Measurements from ENCODE around the gene PITPNC1. TPM values are rescaled to one million over a fixed set of nuclear protein-coding genes. Genes with fewer than 3 reads are reported as not detected.
A peak's percentile ranks its signal among the peaks of the same experiment; 100 is the strongest.

Gene PITPNC1
- total and polyA plus RNA-seq, 2 of the 13 experiments (the other 11 are each of a cell fraction or from before 2014, with no cell fraction given), result 4.1 to 5.7 TPM

GRCh38 chr17:67528751-67529436, 151.8 kb downstream of the PITPNC1 start (continued):
- TF ChIP-seq SALL2 (CRISPR knock-in tag; IDR thresholded peaks at IDR 0.05), result no peak
- TF ChIP-seq ZNF333 (CRISPR knock-in tag; IDR thresholded peaks at IDR 0.05; ENCODE audit: borderline replicate concordance), result no peak
- no peak for TF ChIP-seq ATRX (CRISPR knock-in tag; IDR thresholded peaks at IDR 0.05; ENCODE audit: borderline replicate concordance)
- no peak; the same call in 1 of the 2 replicates for TF ChIP-seq SKIL (CRISPR knock-in tag; IDR thresholded peaks at IDR 0.05; ENCODE audit: borderline replicate concordance)
- TF ChIP-seq, protein P1, sequence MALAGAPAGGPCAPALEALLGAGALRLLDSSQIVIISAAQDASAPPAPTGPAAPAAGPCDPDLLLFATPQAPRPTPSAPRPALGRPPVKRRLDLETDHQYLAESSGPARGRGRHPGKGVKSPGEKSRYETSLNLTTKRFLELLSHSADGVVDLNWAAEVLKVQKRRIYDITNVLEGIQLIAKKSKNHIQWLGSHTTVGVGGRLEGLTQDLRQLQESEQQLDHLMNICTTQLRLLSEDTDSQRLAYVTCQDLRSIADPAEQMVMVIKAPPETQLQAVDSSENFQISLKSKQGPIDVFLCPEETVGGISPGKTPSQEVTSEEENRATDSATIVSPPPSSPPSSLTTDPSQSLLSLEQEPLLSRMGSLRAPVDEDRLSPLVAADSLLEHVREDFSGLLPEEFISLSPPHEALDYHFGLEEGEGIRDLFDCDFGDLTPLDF (CRISPR knock-in tag; IDR thresholded peaks at IDR 0.05), result no peak
- TF ChIP-seq ZNF256 (CRISPR knock-in tag; conservative IDR thresholded peaks at IDR 0.05), result 0 out of 2 replicates have a peak, but pooled peaks have one; percentile 29
- TF ChIP-seq ZSCAN22 (CRISPR knock-in tag; IDR thresholded peaks at IDR 0.05), result no peak
- no peak for TF ChIP-seq ZNF10 (CRISPR knock-in tag; IDR thresholded peaks at IDR 0.05; ENCODE audit: borderline replicate concordance, low read depth)
- no peak for TF ChIP-seq ZNF180 (CRISPR knock-in tag; IDR thresholded peaks at IDR 0.05; ENCODE audit: borderline replicate concordance, low read depth)
- no peak for TF ChIP-seq EEA1 (CRISPR knock-in tag; IDR thresholded peaks at IDR 0.05; ENCODE audit: borderline replicate concordance)
- TF ChIP-seq ZNF766 (CRISPR knock-in tag; IDR thresholded peaks at IDR 0.05; ENCODE audit: borderline replicate concordance), result no peak; the same call in 1 of the 2 replicates
- TF ChIP-seq CBFB (CRISPR knock-in tag; IDR thresholded peaks at IDR 0.05), result 0 out of 2 replicates have a peak, but pooled peaks have one; percentile 33
- no peak for TF ChIP-seq ZNF879 (CRISPR knock-in tag; IDR thresholded peaks at IDR 0.05)
- no peak for TF ChIP-seq ZXDC (CRISPR knock-in tag; IDR thresholded peaks at IDR 0.05)
- no peak for TF ChIP-seq HNRNPH1 (optimal IDR thresholded peaks at IDR 0.05; ENCODE audit: low read depth, low read length)
- peak; percentile 32; the same call in 1 of the 2 replicates for TF ChIP-seq THAP11 (CRISPR knock-in tag; IDR thresholded peaks at IDR 0.05)
- TF ChIP-seq BRCA1 (CRISPR knock-in tag; IDR thresholded peaks at IDR 0.05), result 0 out of 2 replicates have a peak, but pooled peaks have one; percentile 41
- no peak for TF ChIP-seq GLMP (CRISPR knock-in tag; IDR thresholded peaks at IDR 0.05; ENCODE audit: borderline replicate concordance)
- TF ChIP-seq ZNF234 (CRISPR knock-in tag; conservative IDR thresholded peaks at IDR 0.05), result no peak
- TF ChIP-seq GRHL1 (CRISPR knock-in tag; conservative IDR thresholded peaks at IDR 0.05), result no peak
- TF ChIP-seq ZNF839 (CRISPR knock-in tag; IDR thresholded peaks at IDR 0.05; ENCODE audit: borderline replicate concordance), result no peak
